GM23338 (cell line): ENCODE data around the gene TTLL9. TPM values are rescaled to one million over a fixed set of nuclear protein-coding genes. Genes with fewer than 3 reads are reported as not detected.

ENCODE experiments used
- ATAC-seq: fragments of 200-7000 bp; cut with Tn5 transposase; 3 replicates; pipeline ENCODE4 v1.9.1; 2020
- DNase-seq: peaks from one replicate; pipeline ENCODE4 v3.0.0-alpha.2; 2015; ENCODE audit warnings: low spot score
- H2AFZ ChIP-seq: fragments of 200-600 bp; sonication (generic); 2 replicates; pipeline ENCODE4 v1.8.0; 2016; ENCODE audit warnings: antibody characterized with exemption, mild to moderate bottlenecking, moderate library complexity
- H3F3A ChIP-seq: fragments of 200-600 bp; sonication (generic); replicated peaks from 2 replicates; pipeline ENCODE4 v1.8.0; 2017; ENCODE audit warnings: antibody characterized with exemption, mixed run types, low read depth
- H3K27ac ChIP-seq: fragments of 200-600 bp; sonication (generic); 2 replicates; pipeline ENCODE4 v1.6.1; 2016; ENCODE audit warnings: low read depth
- H3K27me3 ChIP-seq: fragments of 200-600 bp; sonication (generic); 2 replicates; pipeline ENCODE4 v1.8.0; 2016; ENCODE audit warnings: mild to moderate bottlenecking, mixed run types, moderate library complexity; ENCODE audit not compliant: insufficient read depth
- H3K36me3 ChIP-seq: fragments of 200-600 bp; sonication (generic); 2 replicates; pipeline ENCODE4 v1.8.0; 2016; ENCODE audit warnings: mild to moderate bottlenecking; ENCODE audit not compliant: insufficient read depth
- H3K4me1 ChIP-seq: fragments of 200-600 bp; sonication (generic); 2 replicates; pipeline ENCODE4 v1.8.0; 2016; ENCODE audit warnings: mild to moderate bottlenecking, moderate library complexity; ENCODE audit not compliant: insufficient read depth
- H3K4me2 ChIP-seq: fragments of 200-600 bp; sonication (generic); 2 replicates; pipeline ENCODE4 v1.7.1; 2017; ENCODE audit warnings: mixed run types
- H3K4me3 ChIP-seq: fragments of 200-600 bp; sonication (generic); 2 replicates; pipeline ENCODE4 v1.6.1; 2016; ENCODE audit warnings: mixed run types
- H3K79me2 ChIP-seq: fragments of 200-600 bp; sonication (generic); replicated peaks from 2 replicates; pipeline ENCODE4 v1.8.0; 2017; ENCODE audit warnings: mild to moderate bottlenecking; ENCODE audit not compliant: insufficient read depth
- H3K9me2 ChIP-seq: fragments of 200-600 bp; sonication (generic); 2 replicates; pipeline ENCODE4 v1.8.0; 2017; ENCODE audit not compliant: insufficient read depth
- H4K20me1 ChIP-seq: fragments of 200-600 bp; sonication (generic); replicated peaks from 2 replicates; pipeline ENCODE4 v1.8.0; 2017; ENCODE audit warnings: mild to moderate bottlenecking; ENCODE audit not compliant: insufficient read depth
- H3K27ac Mint-ChIP-seq: 2 replicates; pipeline ENCODE4 v1.8.0; 2020; ENCODE audit warnings: inconsistent platforms, mild to moderate bottlenecking, moderate library complexity, mixed read lengths
- H3K27me3 Mint-ChIP-seq: 3 replicates; pipeline ENCODE4 v1.8.0; 2022; ENCODE audit warnings: low read depth, mild to moderate bottlenecking, moderate library complexity, mixed read lengths, inconsistent platforms; ENCODE audit not compliant: insufficient read depth, poor library complexity
- H3K36me3 Mint-ChIP-seq: 3 replicates; pipeline ENCODE4 v1.8.0; 2021; ENCODE audit warnings: low read depth, mild to moderate bottlenecking, inconsistent platforms, moderate library complexity, mixed read lengths
- H3K4me1 Mint-ChIP-seq: 3 replicates; pipeline ENCODE4 v1.8.0; 2020; ENCODE audit warnings: mild to moderate bottlenecking, inconsistent platforms, mixed read lengths
- H3K4me3 Mint-ChIP-seq: 3 replicates; pipeline ENCODE4 v1.8.0; 2021; ENCODE audit warnings: moderate library complexity, mild to moderate bottlenecking, inconsistent platforms, mixed read lengths
- H3K9me3 Mint-ChIP-seq: 3 replicates; pipeline ENCODE4 v1.8.0; 2020; ENCODE audit warnings: moderate library complexity, mild to moderate bottlenecking, inconsistent platforms, mixed read lengths
- JUNB ChIP-seq: IDR thresholded peaks from one replicate; pipeline ENCODE4 v1.6.1; 2016; ENCODE audit warnings: antibody characterized with exemption; ENCODE audit not compliant: unreplicated experiment
- REST ChIP-seq: IDR thresholded peaks from one replicate; pipeline ENCODE4 v1.6.1; 2018; ENCODE audit warnings: antibody characterized with exemption; ENCODE audit not compliant: unreplicated experiment
- ZNF331 ChIP-seq: fragments of 250-450 bp; sonication (Bioruptor Pico); IDR thresholded peaks from 2 replicates; pipeline ENCODE4 v1.5.0; 2020; ENCODE audit warnings: low read depth, mild to moderate bottlenecking, moderate library complexity
- ZNF462 ChIP-seq: fragments of 250-450 bp; sonication (Bioruptor Pico); IDR thresholded peaks from 2 replicates; pipeline ENCODE4 v1.5.0; 2020; ENCODE audit warnings: mild to moderate bottlenecking, moderate library complexity
- polyA plus RNA-seq: library from polyadenylated mRNA; unstranded; fragments of >200 nt; fragmentation: Nextera tagmentation; extraction: Ambion mirVana; gene quantifications from 2 replicates; pipeline ENCODE4 v1.2.1, GENCODE V29; 2016
- total RNA-seq: library from RNA; depleted of rRNA; stranded (reverse); fragments of >200 nt; shearing (Covaris generic); gene quantifications from 2 replicates; pipeline ENCODE4 v1.2.3, GENCODE V29; 2014
- TF ChIP-seq, protein P1 (sequence below), 2 experiments: fragments of 200-600 bp in 1 of 2; sonication (generic) in 1 of 2; conservative IDR thresholded peaks; 2 replicates each; pipeline versions ENCODE4 v1.5.1 to v1.6.1; 2016 to 2017; ENCODE audit warnings: antibody characterized with exemption in 2 of 2, low read depth in 2 of 2, mild to moderate bottlenecking in 2 of 2, moderate library complexity in 1 of 2

The TTLL9 gene
- total and polyA plus RNA-seq, 2 experiments from 2014 or later: not detected

- Histone ChIP-seq H3K27ac (no peak overlapping the region), H3K4me2 (peak overlapping the region; percentile 55), H3K27me3 (no peaks in the 10 kb centered on the region), H2AFZ (peak overlapping the region; percentile 96), H3F3A (no peaks in the 10 kb centered on the region), H3K36me3 (no peaks in the 10 kb centered on the region), H3K4me3 (no peak overlapping the region), H3K4me1 (peaks cover 14% of the 10 kb centered on the region), H3K9me2 (no peaks in the 10 kb centered on the region), H4K20me1 (no peaks in the 10 kb centered on the region), H3K79me2 (no peaks in the 10 kb centered on the region)
- Mint-ChIP-seq H3K9me3 (peaks cover 67% of the 10 kb centered on the region), H3K4me1 (peaks cover 35% of the 10 kb centered on the region), H3K4me3 (no peak overlapping the region), H3K27me3 (peaks cover 24% of the 10 kb centered on the region), H3K27ac (no peak overlapping the region), H3K36me3 (no peaks in the 10 kb centered on the region; the same call in 2 of the 3 replicates)
- TF ChIP-seq ZNF462 (no peak), REST (no peak), ZNF331 (CRISPR knock-in tag) (no peak), JUNB (no peak)
- TF ChIP-seq, protein P1, sequence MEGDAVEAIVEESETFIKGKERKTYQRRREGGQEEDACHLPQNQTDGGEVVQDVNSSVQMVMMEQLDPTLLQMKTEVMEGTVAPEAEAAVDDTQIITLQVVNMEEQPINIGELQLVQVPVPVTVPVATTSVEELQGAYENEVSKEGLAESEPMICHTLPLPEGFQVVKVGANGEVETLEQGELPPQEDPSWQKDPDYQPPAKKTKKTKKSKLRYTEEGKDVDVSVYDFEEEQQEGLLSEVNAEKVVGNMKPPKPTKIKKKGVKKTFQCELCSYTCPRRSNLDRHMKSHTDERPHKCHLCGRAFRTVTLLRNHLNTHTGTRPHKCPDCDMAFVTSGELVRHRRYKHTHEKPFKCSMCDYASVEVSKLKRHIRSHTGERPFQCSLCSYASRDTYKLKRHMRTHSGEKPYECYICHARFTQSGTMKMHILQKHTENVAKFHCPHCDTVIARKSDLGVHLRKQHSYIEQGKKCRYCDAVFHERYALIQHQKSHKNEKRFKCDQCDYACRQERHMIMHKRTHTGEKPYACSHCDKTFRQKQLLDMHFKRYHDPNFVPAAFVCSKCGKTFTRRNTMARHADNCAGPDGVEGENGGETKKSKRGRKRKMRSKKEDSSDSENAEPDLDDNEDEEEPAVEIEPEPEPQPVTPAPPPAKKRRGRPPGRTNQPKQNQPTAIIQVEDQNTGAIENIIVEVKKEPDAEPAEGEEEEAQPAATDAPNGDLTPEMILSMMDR (conservative IDR thresholded peaks at IDR 0.05; ENCODE audit: low read depth in 2 of 2): 0 out of 4 replicates have a peak, but pooled peaks of 1 of the 2 experiments have one; percentile 14
- DNase-seq (no peak), ATAC-seq (peak; percentile 39)
These were observed 49.1 kb downstream of the TTLL9 start for GRCh38 chr20:31919410-31920155.
